ENCODE measurements around the gene ENO2.

The ENO2 gene

DNA sequence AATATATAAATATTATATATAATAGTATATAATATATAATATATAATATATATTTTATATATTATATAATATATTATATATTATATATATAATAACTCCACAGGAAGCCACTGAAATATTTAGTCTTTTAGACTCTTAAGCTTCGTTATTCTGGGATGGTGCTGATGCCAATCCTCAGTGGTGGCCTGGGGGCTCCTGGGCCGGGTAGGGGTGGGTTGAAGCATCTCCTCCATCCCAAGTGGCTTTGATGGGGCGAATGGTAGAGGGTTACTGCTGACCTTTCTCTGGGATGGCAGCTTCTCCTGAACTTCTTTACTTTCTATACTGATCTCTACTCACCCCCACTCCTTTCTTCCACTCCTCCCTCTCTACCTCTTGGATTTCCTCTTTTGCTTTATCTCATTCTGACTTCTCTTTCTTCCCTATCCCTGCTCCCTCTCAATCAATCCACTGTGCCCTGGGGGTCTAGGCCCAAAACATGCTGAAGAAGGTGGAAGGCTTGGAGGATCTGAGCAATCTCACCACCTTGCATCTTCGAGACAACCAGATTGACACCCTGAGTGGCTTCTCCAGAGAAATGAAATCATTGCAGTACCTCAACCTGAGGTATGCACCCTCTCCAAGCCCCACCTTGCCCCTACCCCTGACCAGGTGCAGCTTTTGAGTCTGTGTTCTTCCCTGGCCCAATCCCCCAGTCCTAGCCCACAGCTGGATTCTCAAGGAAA lies 4.8 kb upstream of the ENO2 start:
- DNase-seq (ENCODE audit: low read depth in 1 of 2, low spot score in 1 of 2): no peak
- in situ Hi-C loops (cut with HindIII; ENCODE audit: low pct_unique_long_range_greater_than_20kb, low sequenced_read_pairs): no loop called here
- TF ChIP-seq JUND (IDR thresholded peaks at IDR 0.05; ENCODE audit: low read depth): no peak

DNA sequence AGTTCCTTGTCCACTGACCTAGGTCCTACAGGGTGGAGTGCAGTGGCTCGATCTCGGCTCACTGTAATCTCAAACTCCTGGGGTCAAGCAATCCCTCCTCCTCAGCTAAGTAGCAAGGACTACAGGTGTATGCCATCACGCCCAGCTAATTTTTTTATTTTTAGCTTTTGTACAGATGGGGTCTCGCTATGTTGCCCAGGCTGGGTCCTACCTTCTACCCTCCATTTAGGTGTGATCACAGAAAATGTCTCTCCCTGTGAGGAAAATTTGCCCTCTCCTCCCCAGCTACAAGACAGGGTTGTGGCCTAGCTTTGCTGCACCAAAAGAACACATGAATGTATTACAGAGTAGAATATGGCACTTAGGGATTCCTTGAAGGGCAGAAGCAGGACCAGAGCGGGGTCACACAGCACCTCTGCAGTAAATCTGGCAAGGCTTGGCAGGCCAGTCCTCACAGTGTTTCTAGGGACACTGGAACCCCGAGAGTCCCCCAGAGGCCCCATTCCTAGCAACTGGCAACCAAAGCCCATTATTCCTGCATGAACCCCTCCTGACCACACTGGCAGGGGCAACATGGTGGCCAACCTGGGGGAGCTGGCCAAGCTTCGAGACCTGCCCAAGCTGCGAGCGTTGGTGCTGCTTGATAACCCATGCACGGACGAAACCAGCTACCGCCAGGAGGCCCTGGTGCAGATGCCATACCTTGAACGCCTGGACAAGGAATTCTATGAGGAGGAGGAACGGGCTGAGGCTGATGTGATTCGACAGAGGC lies 2.0 kb upstream of the ENO2 start:
- in situ Hi-C loops (cut with HindIII; ENCODE audit: low pct_unique_long_range_greater_than_20kb, low sequenced_read_pairs): no loop called here
- TF ChIP-seq JUND (IDR thresholded peaks at IDR 0.05; ENCODE audit: low read depth): no peak
- no peak for DNase-seq (ENCODE audit: low read depth in 1 of 2, low spot score in 1 of 2)

GRCh38 chr12:6914947-6915788 lies 788 bp downstream of the ENO2 start:
- no peak for DNase-seq (ENCODE audit: low read depth in 1 of 2, low spot score in 1 of 2)
- in situ Hi-C loops (cut with HindIII; ENCODE audit: low pct_unique_long_range_greater_than_20kb, low sequenced_read_pairs): no loop called here
- TF ChIP-seq JUND (IDR thresholded peaks at IDR 0.05; ENCODE audit: low read depth): no peak

DNA sequence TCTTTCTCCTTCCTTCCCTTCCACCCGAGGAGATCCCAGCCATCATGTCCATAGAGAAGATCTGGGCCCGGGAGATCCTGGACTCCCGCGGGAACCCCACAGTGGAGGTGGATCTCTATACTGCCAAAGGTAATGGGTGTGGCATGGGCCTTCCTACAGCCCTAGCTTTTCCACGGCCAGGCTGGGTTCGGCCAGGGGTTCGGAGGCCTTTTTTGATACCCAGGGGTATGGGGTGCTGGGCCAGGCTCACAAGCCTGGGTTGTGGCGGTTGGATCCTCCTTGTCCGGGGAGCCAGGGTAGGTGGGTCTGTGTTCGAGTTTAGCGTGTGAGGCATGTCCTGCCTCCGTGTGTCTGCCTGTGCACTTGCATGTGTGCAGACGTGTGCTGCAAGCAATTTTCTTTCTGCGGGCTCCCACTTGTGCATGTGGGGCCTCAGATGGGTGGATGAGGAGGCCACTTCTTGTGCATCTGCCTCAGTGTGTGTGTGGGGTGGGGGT lies 1.5 kb downstream of the ENO2 start:
- no peak for TF ChIP-seq JUND (IDR thresholded peaks at IDR 0.05; ENCODE audit: low read depth)
- no peak for DNase-seq (ENCODE audit: low read depth in 1 of 2, low spot score in 1 of 2)
- in situ Hi-C loops (cut with HindIII; ENCODE audit: low pct_unique_long_range_greater_than_20kb, low sequenced_read_pairs): no loop called here

DNA sequence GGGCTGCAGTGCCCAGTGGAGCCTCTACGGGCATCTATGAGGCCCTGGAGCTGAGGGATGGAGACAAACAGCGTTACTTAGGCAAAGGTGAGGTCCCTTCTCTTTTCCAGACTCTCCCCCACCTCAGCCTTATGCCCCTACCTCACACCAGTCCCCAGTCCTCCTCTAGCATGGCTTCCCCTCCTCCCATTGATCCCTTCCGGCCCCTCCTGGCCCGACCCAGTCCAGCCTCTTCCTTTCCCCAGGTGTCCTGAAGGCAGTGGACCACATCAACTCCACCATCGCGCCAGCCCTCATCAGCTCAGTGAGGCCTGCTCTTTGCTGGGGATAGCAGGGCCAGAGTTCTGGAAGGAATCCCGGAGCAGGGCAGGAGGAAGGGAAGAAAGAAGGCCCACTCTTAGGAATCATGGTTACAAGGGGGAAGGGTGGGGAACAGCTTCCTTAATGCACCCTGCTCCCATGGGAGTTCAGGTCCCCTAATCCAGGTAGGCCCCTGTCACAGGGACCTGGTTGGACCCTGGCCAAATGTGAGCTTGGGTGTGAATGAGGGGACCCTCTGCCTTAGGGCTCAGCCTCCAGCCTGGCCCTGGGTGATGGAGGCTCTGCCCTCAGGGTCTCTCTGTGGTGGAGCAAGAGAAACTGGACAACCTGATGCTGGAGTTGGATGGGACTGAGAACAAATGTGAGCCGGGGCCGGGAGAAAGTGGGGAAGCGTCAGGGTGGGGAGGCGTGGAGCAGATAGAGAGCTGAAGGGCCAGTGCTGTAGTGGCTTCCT lies 2.2 kb downstream of the ENO2 start:
- no peak for DNase-seq (ENCODE audit: low read depth in 1 of 2, low spot score in 1 of 2)
- TF ChIP-seq JUND (IDR thresholded peaks at IDR 0.05; ENCODE audit: low read depth): no peak
- in situ Hi-C loops (cut with HindIII; ENCODE audit: low pct_unique_long_range_greater_than_20kb, low sequenced_read_pairs): no loop called here

- no peak for TF ChIP-seq JUND (IDR thresholded peaks at IDR 0.05; ENCODE audit: low read depth)
- DNase-seq (ENCODE audit: low read depth in 1 of 2, low spot score in 1 of 2): no peak
- in situ Hi-C loops (cut with HindIII; ENCODE audit: low pct_unique_long_range_greater_than_20kb, low sequenced_read_pairs): no loop called here
Observed at GRCh38 chr12:6917491-6918231, 3.3 kb downstream of the ENO2 start.

DNA sequence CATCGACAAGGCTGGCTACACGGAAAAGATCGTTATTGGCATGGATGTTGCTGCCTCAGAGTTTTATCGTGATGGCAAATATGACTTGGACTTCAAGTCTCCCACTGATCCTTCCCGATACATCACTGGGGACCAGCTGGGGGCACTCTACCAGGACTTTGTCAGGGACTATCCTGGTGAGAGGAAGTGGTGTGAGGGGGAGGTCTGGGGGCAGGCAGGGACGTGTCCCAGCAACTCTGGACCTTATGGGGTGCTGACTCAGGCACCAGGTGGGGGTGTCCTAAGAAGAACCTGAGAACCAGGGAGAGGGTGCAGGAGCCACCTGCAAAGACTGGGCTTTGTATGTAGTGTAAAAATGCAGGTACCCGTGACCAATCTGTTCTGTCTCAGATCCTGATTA lies 5.2 kb downstream of the ENO2 start:
- no peak for DNase-seq (ENCODE audit: low read depth in 1 of 2, low spot score in 1 of 2)
- in situ Hi-C loops (cut with HindIII; ENCODE audit: low pct_unique_long_range_greater_than_20kb, low sequenced_read_pairs): no loop called here
- TF ChIP-seq JUND (IDR thresholded peaks at IDR 0.05; ENCODE audit: low read depth): no peak

DNA sequence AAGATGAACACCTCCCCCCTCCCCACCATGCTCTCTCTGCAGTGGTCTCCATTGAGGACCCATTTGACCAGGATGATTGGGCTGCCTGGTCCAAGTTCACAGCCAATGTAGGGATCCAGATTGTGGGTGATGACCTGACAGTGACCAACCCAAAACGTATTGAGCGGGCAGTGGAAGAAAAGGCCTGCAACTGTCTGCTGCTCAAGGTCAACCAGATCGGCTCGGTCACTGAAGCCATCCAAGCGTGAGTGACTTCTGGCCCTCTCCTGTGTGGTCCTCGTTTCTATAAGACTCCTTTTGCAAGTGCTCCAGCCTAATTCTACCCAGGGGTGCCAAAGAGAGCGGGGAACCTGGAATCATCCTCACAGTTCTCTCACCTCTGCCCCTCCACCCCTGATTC lies 7.2 kb downstream of the ENO2 start:
- TF ChIP-seq JUND (IDR thresholded peaks at IDR 0.05; ENCODE audit: low read depth): no peak
- in situ Hi-C loops (cut with HindIII; ENCODE audit: low pct_unique_long_range_greater_than_20kb, low sequenced_read_pairs): no loop called here
- DNase-seq (ENCODE audit: low read depth in 1 of 2, low spot score in 1 of 2): no peak

GRCh38 chr12:6921996-6922946 lies 7.9 kb downstream of the ENO2 start:
- no peak for DNase-seq (ENCODE audit: low read depth in 1 of 2, low spot score in 1 of 2)
- in situ Hi-C loops (cut with HindIII; ENCODE audit: low pct_unique_long_range_greater_than_20kb, low sequenced_read_pairs): no loop called here
- TF ChIP-seq JUND (IDR thresholded peaks at IDR 0.05; ENCODE audit: low read depth): no peak

GRCh38 chr12:6923003-6923732 lies 8.8 kb downstream of the ENO2 start:
- in situ Hi-C loops (cut with HindIII; ENCODE audit: low pct_unique_long_range_greater_than_20kb, low sequenced_read_pairs): no loop called here
- no peak for TF ChIP-seq JUND (IDR thresholded peaks at IDR 0.05; ENCODE audit: low read depth)
- no peak for DNase-seq (ENCODE audit: low read depth in 1 of 2, low spot score in 1 of 2)
